Measurements from ENCODE around the gene HCRTR1.

HCRTR1 gene

GRCh38 chr1:31591425-31592093, 25.9 kb upstream of the HCRTR1 start (continued):
- TF ChIP-seq PRDM1 (tag by site-specific recombination; IDR thresholded peaks at IDR 0.05) (0 out of 2 replicates have a peak, but pooled peaks have one; percentile 18), ZBTB7A (tag by site-specific recombination; IDR thresholded peaks at IDR 0.05; ENCODE audit: low read depth) (no peak), MZF1 (tag by site-specific recombination; IDR thresholded peaks at IDR 0.05; ENCODE audit: borderline replicate concordance) (no peak), ZBTB1 (tag by site-specific recombination; IDR thresholded peaks at IDR 0.05) (no peak), ZNF560 (tag by site-specific recombination; IDR thresholded peaks at IDR 0.05; ENCODE audit: borderline replicate concordance) (no peak), ZNF302 (tag by site-specific recombination; IDR thresholded peaks at IDR 0.05; ENCODE audit: low read depth) (no peak), ZNF623 (tag by site-specific recombination; IDR thresholded peaks at IDR 0.05) (no peak), ZNF548 (tag by site-specific recombination; IDR thresholded peaks at IDR 0.05) (no peak), ZNF629 (tag by site-specific recombination; IDR thresholded peaks at IDR 0.05) (0 out of 2 replicates have a peak, but pooled peaks have one; percentile 18), ZNF350 (tag by site-specific recombination; IDR thresholded peaks at IDR 0.05) (no peak), MEIS1 (CRISPR knock-in tag; IDR thresholded peaks at IDR 0.05; ENCODE audit: borderline replicate concordance) (no peak), ZNF175 (tag by site-specific recombination; IDR thresholded peaks at IDR 0.05) (no peak), ZSCAN30 (tag by site-specific recombination; IDR thresholded peaks at IDR 0.05) (no peak), ZNF23 (tag by site-specific recombination; IDR thresholded peaks at IDR 0.05; ENCODE audit: borderline replicate concordance) (no peak), ATF2 (tag by site-specific recombination; IDR thresholded peaks at IDR 0.05; ENCODE audit: low read depth) (no peak), ZNF48 (tag by site-specific recombination; IDR thresholded peaks at IDR 0.05) (no peak), PATZ1 (tag by site-specific recombination; IDR thresholded peaks at IDR 0.05) (peak; percentile 33; the same call in 1 of the 2 replicates), ZNF140 (tag by site-specific recombination; IDR thresholded peaks at IDR 0.05) (no peak), ZNF426 (tag by site-specific recombination; IDR thresholded peaks at IDR 0.05) (no peak), ZNF155 (tag by site-specific recombination; IDR thresholded peaks at IDR 0.05) (no peak), SP2 (tag by site-specific recombination; IDR thresholded peaks at IDR 0.05) (no peak), KLF7 (tag by site-specific recombination; IDR thresholded peaks at IDR 0.05; ENCODE audit: borderline replicate concordance) (no peak)
- TF ChIP-seq, protein P1, sequence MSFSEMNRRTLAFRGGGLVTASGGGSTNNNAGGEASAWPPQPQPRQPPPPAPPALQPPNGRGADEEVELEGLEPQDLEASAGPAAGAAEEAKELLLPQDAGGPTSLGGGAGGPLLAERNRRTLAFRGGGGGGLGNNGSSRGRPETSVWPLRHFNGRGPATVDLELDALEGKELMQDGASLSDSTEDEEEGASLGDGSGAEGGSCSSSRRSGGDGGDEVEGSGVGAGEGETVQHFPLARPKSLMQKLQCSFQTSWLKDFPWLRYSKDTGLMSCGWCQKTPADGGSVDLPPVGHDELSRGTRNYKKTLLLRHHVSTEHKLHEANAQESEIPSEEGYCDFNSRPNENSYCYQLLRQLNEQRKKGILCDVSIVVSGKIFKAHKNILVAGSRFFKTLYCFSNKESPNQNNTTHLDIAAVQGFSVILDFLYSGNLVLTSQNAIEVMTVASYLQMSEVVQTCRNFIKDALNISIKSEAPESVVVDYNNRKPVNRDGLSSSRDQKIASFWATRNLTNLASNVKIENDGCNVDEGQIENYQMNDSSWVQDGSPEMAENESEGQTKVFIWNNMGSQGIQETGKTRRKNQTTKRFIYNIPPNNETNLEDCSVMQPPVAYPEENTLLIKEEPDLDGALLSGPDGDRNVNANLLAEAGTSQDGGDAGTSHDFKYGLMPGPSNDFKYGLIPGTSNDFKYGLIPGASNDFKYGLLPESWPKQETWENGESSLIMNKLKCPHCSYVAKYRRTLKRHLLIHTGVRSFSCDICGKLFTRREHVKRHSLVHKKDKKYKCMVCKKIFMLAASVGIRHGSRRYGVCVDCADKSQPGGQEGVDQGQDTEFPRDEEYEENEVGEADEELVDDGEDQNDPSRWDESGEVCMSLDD (tag by site-specific recombination; IDR thresholded peaks at IDR 0.05), result no peak
- TF ChIP-seq, protein P2, sequence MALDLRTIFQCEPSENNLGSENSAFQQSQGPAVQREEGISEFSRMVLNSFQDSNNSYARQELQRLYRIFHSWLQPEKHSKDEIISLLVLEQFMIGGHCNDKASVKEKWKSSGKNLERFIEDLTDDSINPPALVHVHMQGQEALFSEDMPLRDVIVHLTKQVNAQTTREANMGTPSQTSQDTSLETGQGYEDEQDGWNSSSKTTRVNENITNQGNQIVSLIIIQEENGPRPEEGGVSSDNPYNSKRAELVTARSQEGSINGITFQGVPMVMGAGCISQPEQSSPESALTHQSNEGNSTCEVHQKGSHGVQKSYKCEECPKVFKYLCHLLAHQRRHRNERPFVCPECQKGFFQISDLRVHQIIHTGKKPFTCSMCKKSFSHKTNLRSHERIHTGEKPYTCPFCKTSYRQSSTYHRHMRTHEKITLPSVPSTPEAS (tag by site-specific recombination; IDR thresholded peaks at IDR 0.05), result no peak
- TF ChIP-seq, protein P3, sequence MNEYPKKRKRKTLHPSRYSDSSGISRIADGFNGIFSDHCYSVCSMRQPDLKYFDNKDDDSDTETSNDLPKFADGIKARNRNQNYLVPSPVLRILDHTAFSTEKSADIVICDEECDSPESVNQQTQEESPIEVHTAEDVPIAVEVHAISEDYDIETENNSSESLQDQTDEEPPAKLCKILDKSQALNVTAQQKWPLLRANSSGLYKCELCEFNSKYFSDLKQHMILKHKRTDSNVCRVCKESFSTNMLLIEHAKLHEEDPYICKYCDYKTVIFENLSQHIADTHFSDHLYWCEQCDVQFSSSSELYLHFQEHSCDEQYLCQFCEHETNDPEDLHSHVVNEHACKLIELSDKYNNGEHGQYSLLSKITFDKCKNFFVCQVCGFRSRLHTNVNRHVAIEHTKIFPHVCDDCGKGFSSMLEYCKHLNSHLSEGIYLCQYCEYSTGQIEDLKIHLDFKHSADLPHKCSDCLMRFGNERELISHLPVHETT (tag by site-specific recombination; IDR thresholded peaks at IDR 0.05), result no peak

Measured in HEK293 (cell line).